Measurements from ENCODE around the gene SCAMP4. TPM values are rescaled to one million over a fixed set of nuclear protein-coding genes. Genes with fewer than 3 reads are reported as not detected.

The SCAMP4 gene
- total RNA-seq, 1 experiment from 2014 or later = 81.3 TPM

DNA sequence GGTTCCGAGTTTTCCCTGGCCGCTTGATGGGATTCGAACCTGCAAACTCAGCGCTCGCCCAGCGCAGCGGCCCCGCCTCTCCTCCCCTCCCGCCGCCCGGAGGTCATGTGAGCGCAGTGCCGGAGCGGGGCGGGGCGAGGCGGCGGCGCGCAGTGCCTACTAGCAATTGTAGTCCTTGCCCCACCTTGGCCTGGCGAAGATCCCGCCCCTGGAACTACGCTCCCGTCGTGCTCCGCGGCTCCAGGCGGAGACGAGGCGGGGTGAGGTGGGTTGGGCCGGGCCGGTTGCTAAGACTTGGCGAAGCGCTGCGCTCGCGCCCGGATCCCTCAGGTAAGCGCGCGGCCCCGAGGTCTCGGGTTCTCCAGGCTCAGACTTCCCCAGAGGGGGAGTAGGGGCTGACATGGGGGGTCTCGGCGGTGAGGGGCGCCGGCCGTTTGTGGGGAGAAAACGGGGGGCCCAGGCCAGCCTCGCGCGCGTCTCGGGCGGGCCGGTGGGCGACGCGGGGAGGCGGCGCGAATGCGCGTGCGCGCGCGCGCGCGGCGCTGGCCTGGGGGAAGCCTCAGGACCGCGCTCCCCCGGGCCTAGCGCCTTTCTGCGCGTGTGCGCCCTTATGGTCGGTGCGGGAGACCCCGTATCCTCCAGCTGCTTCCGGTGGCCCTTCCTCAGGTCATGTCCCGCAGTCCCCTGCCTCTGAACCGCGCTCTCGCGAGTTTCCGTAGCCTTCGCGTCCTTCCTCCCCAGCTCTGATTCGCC, at the start of gene SCAMP4, which contains the start of gene ADAT3 (continued):
- TF ChIP-seq, protein P1, sequence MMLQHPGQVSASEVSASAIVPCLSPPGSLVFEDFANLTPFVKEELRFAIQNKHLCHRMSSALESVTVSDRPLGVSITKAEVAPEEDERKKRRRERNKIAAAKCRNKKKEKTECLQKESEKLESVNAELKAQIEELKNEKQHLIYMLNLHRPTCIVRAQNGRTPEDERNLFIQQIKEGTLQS (CRISPR knock-in tag; conservative IDR thresholded peaks at IDR 0.05) = no peak
- TF ChIP-seq, protein P2, sequence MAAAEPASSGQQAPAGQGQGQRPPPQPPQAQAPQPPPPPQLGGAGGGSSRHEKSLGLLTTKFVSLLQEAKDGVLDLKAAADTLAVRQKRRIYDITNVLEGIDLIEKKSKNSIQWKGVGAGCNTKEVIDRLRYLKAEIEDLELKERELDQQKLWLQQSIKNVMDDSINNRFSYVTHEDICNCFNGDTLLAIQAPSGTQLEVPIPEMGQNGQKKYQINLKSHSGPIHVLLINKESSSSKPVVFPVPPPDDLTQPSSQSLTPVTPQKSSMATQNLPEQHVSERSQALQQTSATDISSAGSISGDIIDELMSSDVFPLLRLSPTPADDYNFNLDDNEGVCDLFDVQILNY (CRISPR knock-in tag; IDR thresholded peaks at IDR 0.05) = peak; percentile 91; the same call in 1 of the 2 replicates
- TF ChIP-seq CBFB (CRISPR knock-in tag; IDR thresholded peaks at IDR 0.05; ENCODE audit: low read depth) = no peak
- TF ChIP-seq, protein P3, sequence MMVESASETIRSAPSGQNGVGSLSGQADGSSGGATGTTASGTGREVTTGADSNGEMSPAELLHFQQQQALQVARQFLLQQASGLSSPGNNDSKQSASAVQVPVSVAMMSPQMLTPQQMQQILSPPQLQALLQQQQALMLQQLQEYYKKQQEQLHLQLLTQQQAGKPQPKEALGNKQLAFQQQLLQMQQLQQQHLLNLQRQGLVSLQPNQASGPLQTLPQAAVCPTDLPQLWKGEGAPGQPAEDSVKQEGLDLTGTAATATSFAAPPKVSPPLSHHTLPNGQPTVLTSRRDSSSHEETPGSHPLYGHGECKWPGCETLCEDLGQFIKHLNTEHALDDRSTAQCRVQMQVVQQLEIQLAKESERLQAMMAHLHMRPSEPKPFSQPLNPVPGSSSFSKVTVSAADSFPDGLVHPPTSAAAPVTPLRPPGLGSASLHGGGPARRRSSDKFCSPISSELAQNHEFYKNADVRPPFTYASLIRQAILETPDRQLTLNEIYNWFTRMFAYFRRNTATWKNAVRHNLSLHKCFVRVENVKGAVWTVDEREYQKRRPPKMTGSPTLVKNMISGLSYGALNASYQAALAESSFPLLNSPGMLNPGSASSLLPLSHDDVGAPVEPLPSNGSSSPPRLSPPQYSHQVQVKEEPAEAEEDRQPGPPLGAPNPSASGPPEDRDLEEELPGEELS (CRISPR knock-in tag; IDR thresholded peaks at IDR 0.05) = peak; percentile 68; the same call in 1 of the 2 replicates
- TF ChIP-seq NR2C2 (CRISPR knock-in tag; IDR thresholded peaks at IDR 0.05) = peak; percentile 96
- TF ChIP-seq ZNF671 (CRISPR knock-in tag; IDR thresholded peaks at IDR 0.05) = no peak
- no peak for TF ChIP-seq ZNF317 (CRISPR knock-in tag; IDR thresholded peaks at IDR 0.05; ENCODE audit: borderline replicate concordance, low read depth)
- TF ChIP-seq, protein P4, sequence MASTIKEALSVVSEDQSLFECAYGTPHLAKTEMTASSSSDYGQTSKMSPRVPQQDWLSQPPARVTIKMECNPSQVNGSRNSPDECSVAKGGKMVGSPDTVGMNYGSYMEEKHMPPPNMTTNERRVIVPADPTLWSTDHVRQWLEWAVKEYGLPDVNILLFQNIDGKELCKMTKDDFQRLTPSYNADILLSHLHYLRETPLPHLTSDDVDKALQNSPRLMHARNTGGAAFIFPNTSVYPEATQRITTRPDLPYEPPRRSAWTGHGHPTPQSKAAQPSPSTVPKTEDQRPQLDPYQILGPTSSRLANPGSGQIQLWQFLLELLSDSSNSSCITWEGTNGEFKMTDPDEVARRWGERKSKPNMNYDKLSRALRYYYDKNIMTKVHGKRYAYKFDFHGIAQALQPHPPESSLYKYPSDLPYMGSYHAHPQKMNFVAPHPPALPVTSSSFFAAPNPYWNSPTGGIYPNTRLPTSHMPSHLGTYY (CRISPR knock-in tag; IDR thresholded peaks at IDR 0.05) = no peak
- TF ChIP-seq, protein P5, sequence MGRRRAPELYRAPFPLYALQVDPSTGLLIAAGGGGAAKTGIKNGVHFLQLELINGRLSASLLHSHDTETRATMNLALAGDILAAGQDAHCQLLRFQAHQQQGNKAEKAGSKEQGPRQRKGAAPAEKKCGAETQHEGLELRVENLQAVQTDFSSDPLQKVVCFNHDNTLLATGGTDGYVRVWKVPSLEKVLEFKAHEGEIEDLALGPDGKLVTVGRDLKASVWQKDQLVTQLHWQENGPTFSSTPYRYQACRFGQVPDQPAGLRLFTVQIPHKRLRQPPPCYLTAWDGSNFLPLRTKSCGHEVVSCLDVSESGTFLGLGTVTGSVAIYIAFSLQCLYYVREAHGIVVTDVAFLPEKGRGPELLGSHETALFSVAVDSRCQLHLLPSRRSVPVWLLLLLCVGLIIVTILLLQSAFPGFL (CRISPR knock-in tag; IDR thresholded peaks at IDR 0.05; ENCODE audit: borderline replicate concordance) = no peak
- TF ChIP-seq, protein P6, sequence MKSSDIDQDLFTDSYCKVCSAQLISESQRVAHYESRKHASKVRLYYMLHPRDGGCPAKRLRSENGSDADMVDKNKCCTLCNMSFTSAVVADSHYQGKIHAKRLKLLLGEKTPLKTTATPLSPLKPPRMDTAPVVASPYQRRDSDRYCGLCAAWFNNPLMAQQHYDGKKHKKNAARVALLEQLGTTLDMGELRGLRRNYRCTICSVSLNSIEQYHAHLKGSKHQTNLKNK (CRISPR knock-in tag; IDR thresholded peaks at IDR 0.05) = no peak
- TF ChIP-seq, protein P7, sequence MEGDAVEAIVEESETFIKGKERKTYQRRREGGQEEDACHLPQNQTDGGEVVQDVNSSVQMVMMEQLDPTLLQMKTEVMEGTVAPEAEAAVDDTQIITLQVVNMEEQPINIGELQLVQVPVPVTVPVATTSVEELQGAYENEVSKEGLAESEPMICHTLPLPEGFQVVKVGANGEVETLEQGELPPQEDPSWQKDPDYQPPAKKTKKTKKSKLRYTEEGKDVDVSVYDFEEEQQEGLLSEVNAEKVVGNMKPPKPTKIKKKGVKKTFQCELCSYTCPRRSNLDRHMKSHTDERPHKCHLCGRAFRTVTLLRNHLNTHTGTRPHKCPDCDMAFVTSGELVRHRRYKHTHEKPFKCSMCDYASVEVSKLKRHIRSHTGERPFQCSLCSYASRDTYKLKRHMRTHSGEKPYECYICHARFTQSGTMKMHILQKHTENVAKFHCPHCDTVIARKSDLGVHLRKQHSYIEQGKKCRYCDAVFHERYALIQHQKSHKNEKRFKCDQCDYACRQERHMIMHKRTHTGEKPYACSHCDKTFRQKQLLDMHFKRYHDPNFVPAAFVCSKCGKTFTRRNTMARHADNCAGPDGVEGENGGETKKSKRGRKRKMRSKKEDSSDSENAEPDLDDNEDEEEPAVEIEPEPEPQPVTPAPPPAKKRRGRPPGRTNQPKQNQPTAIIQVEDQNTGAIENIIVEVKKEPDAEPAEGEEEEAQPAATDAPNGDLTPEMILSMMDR (IDR thresholded peaks at IDR 0.05) = no peak
- TF ChIP-seq, protein P8, sequence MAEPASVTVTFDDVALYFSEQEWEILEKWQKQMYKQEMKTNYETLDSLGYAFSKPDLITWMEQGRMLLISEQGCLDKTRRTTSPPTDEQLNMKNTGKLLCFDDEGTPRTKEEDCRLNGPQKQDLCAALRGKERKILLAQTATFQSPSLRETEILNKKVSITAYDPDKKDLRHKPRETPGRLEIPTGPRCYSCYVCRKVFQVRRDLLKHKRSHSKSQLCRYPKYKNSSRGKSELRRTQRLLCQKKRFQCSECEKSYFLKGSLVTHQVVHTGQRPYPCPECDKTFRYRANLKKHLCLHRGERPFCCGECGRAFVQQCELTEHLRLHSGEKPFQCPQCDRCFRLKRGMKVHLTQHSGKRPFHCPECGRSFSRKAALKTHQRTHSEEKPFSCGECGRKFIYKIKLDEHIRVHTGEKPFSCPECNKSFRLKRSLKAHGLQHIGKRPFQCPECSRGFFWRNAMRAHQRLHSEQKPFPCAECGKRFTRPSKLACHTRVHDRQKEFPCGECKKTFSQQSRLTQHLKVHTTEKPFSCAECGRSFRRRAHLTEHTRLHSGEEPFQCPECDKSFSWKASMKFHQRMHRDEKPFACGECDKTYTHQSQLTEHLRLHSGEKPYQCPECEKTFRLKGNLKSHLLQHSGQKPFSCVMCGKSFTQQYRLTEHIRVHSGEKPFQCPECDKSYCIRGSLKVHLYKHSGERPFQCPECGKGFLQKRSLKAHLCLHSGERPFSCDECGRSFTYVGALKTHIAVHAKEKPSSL (CRISPR knock-in tag; conservative IDR thresholded peaks at IDR 0.05) = no peak
- TF ChIP-seq, protein P9, sequence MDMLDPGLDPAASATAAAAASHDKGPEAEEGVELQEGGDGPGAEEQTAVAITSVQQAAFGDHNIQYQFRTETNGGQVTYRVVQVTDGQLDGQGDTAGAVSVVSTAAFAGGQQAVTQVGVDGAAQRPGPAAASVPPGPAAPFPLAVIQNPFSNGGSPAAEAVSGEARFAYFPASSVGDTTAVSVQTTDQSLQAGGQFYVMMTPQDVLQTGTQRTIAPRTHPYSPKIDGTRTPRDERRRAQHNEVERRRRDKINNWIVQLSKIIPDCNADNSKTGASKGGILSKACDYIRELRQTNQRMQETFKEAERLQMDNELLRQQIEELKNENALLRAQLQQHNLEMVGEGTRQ (CRISPR knock-in tag; IDR thresholded peaks at IDR 0.05) = peak; percentile 97
- TF ChIP-seq HMGA2 (CRISPR knock-in tag; IDR thresholded peaks at IDR 0.05) = no peak
- no peak for TF ChIP-seq NR1H2 (CRISPR knock-in tag; IDR thresholded peaks at IDR 0.05)
